OCI-LY7 (cell line): ENCODE data around the gene HNRNPD.

ENCODE experiments used
- EZH2phosphoT487 ChIP-seq: fragments of 200-600 bp; sonication (generic); IDR thresholded peaks from 2 replicates; pipeline ENCODE4 v1.6.1; 2018; ENCODE audit warnings: low read depth, borderline replicate concordance, mild to moderate bottlenecking, mixed run types, antibody characterized with exemption, low read length, moderate library complexity, mixed read lengths
- TF ChIP-seq, protein P1 (sequence below): fragments of 200-600 bp; sonication (generic); conservative IDR thresholded peaks from 2 replicates; pipeline ENCODE4 v1.5.1; 2014; ENCODE audit warnings: mild to moderate bottlenecking, antibody characterized with exemption, low read length, moderate library complexity, mixed read lengths

DNA sequence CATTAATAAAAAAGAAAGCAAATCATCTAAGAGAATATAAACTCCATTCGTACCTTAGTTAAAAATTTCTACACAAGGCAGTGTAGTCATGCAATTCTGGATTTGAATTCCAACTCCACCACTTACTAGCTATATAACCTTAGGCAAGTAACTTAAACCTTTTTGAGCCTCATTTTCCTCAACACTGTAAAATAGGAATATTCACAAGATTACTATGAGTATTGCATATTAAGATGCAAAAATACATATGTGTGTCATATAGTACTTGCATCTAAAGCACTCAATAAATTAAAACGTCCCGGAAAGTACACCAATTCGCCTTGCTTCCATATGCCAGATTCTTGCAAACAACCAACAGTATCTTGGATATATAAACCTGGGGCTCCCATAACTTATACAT lies 42.0 kb downstream of the HNRNPD start:
- TF ChIP-seq, protein P1, sequence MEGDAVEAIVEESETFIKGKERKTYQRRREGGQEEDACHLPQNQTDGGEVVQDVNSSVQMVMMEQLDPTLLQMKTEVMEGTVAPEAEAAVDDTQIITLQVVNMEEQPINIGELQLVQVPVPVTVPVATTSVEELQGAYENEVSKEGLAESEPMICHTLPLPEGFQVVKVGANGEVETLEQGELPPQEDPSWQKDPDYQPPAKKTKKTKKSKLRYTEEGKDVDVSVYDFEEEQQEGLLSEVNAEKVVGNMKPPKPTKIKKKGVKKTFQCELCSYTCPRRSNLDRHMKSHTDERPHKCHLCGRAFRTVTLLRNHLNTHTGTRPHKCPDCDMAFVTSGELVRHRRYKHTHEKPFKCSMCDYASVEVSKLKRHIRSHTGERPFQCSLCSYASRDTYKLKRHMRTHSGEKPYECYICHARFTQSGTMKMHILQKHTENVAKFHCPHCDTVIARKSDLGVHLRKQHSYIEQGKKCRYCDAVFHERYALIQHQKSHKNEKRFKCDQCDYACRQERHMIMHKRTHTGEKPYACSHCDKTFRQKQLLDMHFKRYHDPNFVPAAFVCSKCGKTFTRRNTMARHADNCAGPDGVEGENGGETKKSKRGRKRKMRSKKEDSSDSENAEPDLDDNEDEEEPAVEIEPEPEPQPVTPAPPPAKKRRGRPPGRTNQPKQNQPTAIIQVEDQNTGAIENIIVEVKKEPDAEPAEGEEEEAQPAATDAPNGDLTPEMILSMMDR: no peak
- no peak for TF ChIP-seq EZH2phosphoT487
